OCI-LY7 (cell line): ENCODE data around the gene OSBP2. TPM values are rescaled to one million over a fixed set of nuclear protein-coding genes. Genes with fewer than 3 reads are reported as not detected.

ENCODE experiments used
- BruUV-seq: library from RNA; stranded (reverse); fragments of 400-500 nt; replicated peaks from 2 replicates; lab custom pipeline; 2021; lab: Mats Ljungman, UMichigan
- CTCF ChIA-PET: fragments of 300-600 bp; sonication (Branson Sonifier 250); formaldehyde crosslinking; loops from one replicate; lab custom pipeline; 2022; ENCODE audit warnings: antibody characterized with exemption; ENCODE audit not compliant: unreplicated experiment; lab: Charles Lee
- POLR2A ChIA-PET: fragments of 300-600 bp; sonication (Branson Sonifier 250); formaldehyde crosslinking; loops from one replicate; lab custom pipeline; 2022; ENCODE audit warnings: antibody characterized with exemption; lab: Charles Lee
- DNase-seq: peaks from one replicate; pipeline ENCODE4 v3.0.0-alpha.2; 2015; ENCODE audit warnings: low spot score
- H2AFZ ChIP-seq: fragments of 200-600 bp; sonication (generic), shearing (Covaris generic); 2 replicates; pipeline ENCODE4 v1.6.1; 2014; ENCODE audit warnings: mild to moderate bottlenecking, antibody characterized with exemption, low read length, moderate library complexity
- H3K27ac ChIP-seq: fragments of 200-600 bp; sonication (generic); 2 replicates; pipeline ENCODE4 v1.5.1; 2014; ENCODE audit warnings: mixed run types, low read depth, mild to moderate bottlenecking, moderate library complexity, low read length, inconsistent platforms; ENCODE audit not compliant: poor library complexity, severe bottlenecking
- H3K36me3 ChIP-seq: fragments of 200-600 bp; sonication (generic); 2 replicates; pipeline ENCODE4 v1.6.1; 2014; ENCODE audit warnings: mild to moderate bottlenecking, antibody characterized with exemption, low read length, moderate library complexity, mixed read lengths; ENCODE audit not compliant: insufficient read depth
- H3K4me1 ChIP-seq: fragments of 200-600 bp; sonication (generic); 2 replicates; pipeline ENCODE4 v1.5.1; 2014; ENCODE audit warnings: mild to moderate bottlenecking, low read length; ENCODE audit not compliant: insufficient read depth, poor library complexity, severe bottlenecking
- H3K4me2 ChIP-seq: fragments of 200-600 bp; sonication (generic); 2 replicates; pipeline ENCODE4 v1.6.1; 2014; ENCODE audit warnings: mild to moderate bottlenecking, low read length
- H3K4me3 ChIP-seq: fragments of 200-600 bp; sonication (generic); 2 replicates; pipeline ENCODE4 v1.5.1; 2014; ENCODE audit warnings: mild to moderate bottlenecking, low read depth, low read length; ENCODE audit not compliant: poor library complexity, severe bottlenecking
- H3K79me2 ChIP-seq: fragments of 200-600 bp; sonication (generic); 2 replicates; pipeline ENCODE4 v1.6.1; 2016; ENCODE audit warnings: low read depth, mild to moderate bottlenecking, low read length, moderate library complexity, mixed read lengths; ENCODE audit not compliant: insufficient read depth
- H3K9me2 ChIP-seq: fragments of 200-600 bp; sonication (generic); 2 replicates; pipeline ENCODE4 v1.6.1; 2016; ENCODE audit warnings: mild to moderate bottlenecking, low read length, mixed read lengths; ENCODE audit not compliant: insufficient read depth
- H3K9me3 ChIP-seq: fragments of 200-600 bp; sonication (generic); 2 replicates; pipeline ENCODE4 v1.6.1; 2014; ENCODE audit warnings: mild to moderate bottlenecking, mixed run types, low read length, mixed read lengths
- H4K20me1 ChIP-seq: fragments of 200-600 bp; sonication (generic); 2 replicates; pipeline ENCODE4 v1.6.1; 2014; ENCODE audit warnings: mild to moderate bottlenecking, antibody characterized with exemption, low read length, moderate library complexity, mixed read lengths; ENCODE audit not compliant: insufficient read depth
- CTCF ChIP-seq: fragments of 200-600 bp; sonication (generic); conservative IDR thresholded peaks from 2 replicates; pipeline ENCODE4 v1.5.1; 2014; ENCODE audit warnings: mild to moderate bottlenecking, antibody characterized with exemption, low read length, moderate library complexity, mixed read lengths
- EZH2phosphoT487 ChIP-seq: fragments of 200-600 bp; sonication (generic); IDR thresholded peaks from 2 replicates; pipeline ENCODE4 v1.6.1; 2018; ENCODE audit warnings: low read depth, borderline replicate concordance, mild to moderate bottlenecking, mixed run types, antibody characterized with exemption, low read length, moderate library complexity, mixed read lengths
- intact Hi-C: fragments of 100-400 bp; cut with micrococcal nuclease; formaldehyde crosslinking; loops from one replicate; pipeline ENCODE4 v1.10.0; 2022; ENCODE audit not compliant: unreplicated experiment
- total RNA-seq, 2 experiments: library from RNA; depleted of rRNA in 1 of 2; stranded (reverse); fragments of >200 nt in 1 of 2; shearing (Covaris generic) in 1 of 2; gene quantifications; 2 replicates each; pipeline ENCODE4 v1.2.3, GENCODE V29; 2014 to 2022

The OSBP2 gene
- total RNA-seq, 2 experiments from 2014 or later = 0.19 to 0.34 TPM

GRCh38 chr22:30770716-30771115 is 76.0 kb downstream of the OSBP2 start:
- Histone ChIP-seq H2AFZ (no peak overlapping the region), H3K4me2 (no peak overlapping the region), H3K4me1 (no peaks in the 10 kb centered on the region), H3K9me3 (no peaks in the 10 kb centered on the region), H3K27ac (no peak overlapping the region), H3K79me2 (no peaks in the 10 kb centered on the region), H3K9me2 (no peaks in the 10 kb centered on the region), H4K20me1 (no peaks in the 10 kb centered on the region), H3K36me3 (no peaks in the 10 kb centered on the region), H3K4me3 (no peak overlapping the region)
- POLR2A ChIA-PET = no interaction called here
- CTCF ChIA-PET = no interaction called here
- BruUV-seq = no TSS peak
- intact Hi-C loops = no loop called here
- DNase-seq = no peak
- TF ChIP-seq EZH2phosphoT487 = no peak
- no peak for TF ChIP-seq CTCF

GRCh38 chr22:30773919-30774318 is 79.2 kb downstream of the OSBP2 start:
- H3K27ac ChIP-seq = no peak overlapping the region
- no TSS peak for BruUV-seq
- no peak overlapping the region for H3K4me2 ChIP-seq
- H3K4me3 ChIP-seq = no peak overlapping the region
- ChIA-PET CTCF (no interaction called here), POLR2A (interaction anchor here (0.9 kb wide), 1 partner anchor 27 kb away, joined by 3 read pairs; no protein-coding TSS in a partner anchor)
- H3K9me3 ChIP-seq = no peaks in the 10 kb centered on the region
- H3K36me3 ChIP-seq = no peaks in the 10 kb centered on the region
- no peaks in the 10 kb centered on the region for H3K9me2 ChIP-seq
- H2AFZ ChIP-seq = no peak overlapping the region
- no peaks in the 10 kb centered on the region for H3K79me2 ChIP-seq
- intact Hi-C loops = no loop called here
- H3K4me1 ChIP-seq = no peaks in the 10 kb centered on the region
- no peaks in the 10 kb centered on the region for H4K20me1 ChIP-seq
- TF ChIP-seq EZH2phosphoT487 = no peak
- TF ChIP-seq CTCF = no peak
- DNase-seq = no peak

GRCh38 chr22:30774566-30774965 is 79.9 kb downstream of the OSBP2 start:
- Histone ChIP-seq H3K4me1 (no peaks in the 10 kb centered on the region), H4K20me1 (no peaks in the 10 kb centered on the region), H3K9me2 (no peaks in the 10 kb centered on the region), H3K4me2 (no peak overlapping the region), H3K36me3 (no peaks in the 10 kb centered on the region), H3K4me3 (no peak overlapping the region), H3K9me3 (no peaks in the 10 kb centered on the region), H3K79me2 (no peaks in the 10 kb centered on the region), H2AFZ (no peak overlapping the region), H3K27ac (no peak overlapping the region)
- no peak for DNase-seq
- TF ChIP-seq EZH2phosphoT487 (no peak), CTCF (no peak)
- POLR2A ChIA-PET = interaction anchor here (0.9 kb wide), 1 partner anchor 26 kb away, joined by 3 read pairs; no protein-coding TSS in a partner anchor
- intact Hi-C loops = no loop called here
- no TSS peak for BruUV-seq
- CTCF ChIA-PET = no interaction called here
